GM20000 (cell line): ENCODE measurements around the gene FRMD6.
"Not testable (repeated sequence)": the region's sequence is repeated elsewhere in the genome, so short reads cannot be mapped to it uniquely, and the experiment has no call there.

Source experiments
- DNase-seq: peaks from one replicate; pipeline ENCODE4 v3.0.0; 2012; ENCODE audit warnings: low spot score
- CTCF ChIP-seq: IDR thresholded peaks from 2 replicates; pipeline ENCODE4 v1.5.1; 2012; ENCODE audit warnings: mild to moderate bottlenecking, control low read depth; ENCODE audit errors: extremely low read depth, missing control alignments

The FRMD6 gene

GRCh38 chr14:51627313-51627712, 24.4 kb upstream of the FRMD6 start:
- DNase-seq, result no peak

DNA sequence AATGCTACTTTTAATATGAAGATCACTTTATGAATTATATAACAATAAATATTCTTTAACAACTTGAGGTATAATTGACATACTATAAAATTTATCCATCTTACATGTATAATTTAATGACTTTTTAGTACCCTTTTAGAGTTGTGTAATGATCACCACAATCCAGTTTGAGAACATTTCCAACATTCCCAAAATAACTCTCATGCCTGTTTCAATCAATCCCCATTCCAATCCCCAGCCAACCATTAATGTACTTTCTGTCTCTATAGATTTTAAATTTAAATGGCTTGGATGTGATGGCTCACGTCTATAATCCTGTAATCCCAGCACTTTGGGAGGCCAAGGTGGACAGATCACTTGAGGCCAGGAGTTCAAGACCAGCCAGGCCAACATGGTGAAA, 23.5 kb upstream of the FRMD6 start:
- no peak for DNase-seq
- TF ChIP-seq CTCF, result no peak

More at GRCh38 chr14:51627313-51627712, 24.4 kb upstream of the FRMD6 start:
- TF ChIP-seq CTCF, result no peak

DNA sequence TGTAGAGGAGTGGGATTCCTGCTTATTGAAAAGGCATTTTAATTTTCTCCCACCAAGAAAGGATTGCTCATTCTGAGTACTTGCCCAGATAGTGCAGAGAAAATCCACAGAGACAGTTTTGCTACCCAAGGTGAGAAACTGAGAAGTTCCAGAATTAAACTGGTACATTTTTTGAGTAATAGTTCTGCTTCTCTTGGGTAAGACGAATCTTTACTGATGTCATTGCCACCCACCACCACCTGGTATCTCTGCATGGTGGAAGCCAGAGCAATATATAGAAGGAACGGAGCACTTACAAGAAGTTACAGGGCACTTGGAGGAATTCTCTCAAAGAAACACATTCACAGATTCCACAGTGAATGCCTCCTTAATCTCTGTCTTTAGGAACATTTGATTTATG, 20.7 kb upstream of the FRMD6 start:
- TF ChIP-seq CTCF, result no peak
- DNase-seq, result no peak

GRCh38 chr14:51633298-51633697, 18.4 kb upstream of the FRMD6 start:
- not testable (repeated sequence) for DNase-seq

DNA sequence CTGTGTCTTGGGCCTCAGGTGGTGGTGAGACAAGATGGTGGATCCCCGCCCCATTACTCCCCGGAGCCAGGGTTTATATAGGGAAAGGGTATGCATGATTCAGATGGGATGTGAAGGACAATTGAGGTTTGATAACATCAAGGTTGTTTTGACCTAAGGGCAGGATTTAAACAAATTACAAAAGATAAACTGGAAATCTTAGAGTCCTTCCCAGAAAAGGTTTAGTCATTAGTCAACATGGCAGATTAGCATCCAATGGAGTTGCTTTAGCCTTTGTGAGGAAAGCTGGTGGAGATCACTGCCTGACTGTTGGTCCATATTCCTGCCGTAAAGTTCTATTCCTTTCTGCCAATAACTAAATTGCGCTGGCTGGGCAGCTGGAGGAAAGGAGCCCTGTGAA, 15.6 kb upstream of the FRMD6 start:
- TF ChIP-seq CTCF, result no peak
- no peak for DNase-seq

GRCh38 chr14:51638071-51638944, 13.4 kb upstream of the FRMD6 start:
- no peak for DNase-seq
- TF ChIP-seq CTCF, result no peak

- no peak for DNase-seq
- no peak for TF ChIP-seq CTCF
Observed at GRCh38 chr14:51639668-51640316, 11.9 kb upstream of the FRMD6 start.
